Measurements from ENCODE around the gene DOCK1.

- TF ChIP-seq EZH2phosphoT487 (IDR thresholded peaks at IDR 0.05; ENCODE audit: borderline replicate concordance, low read depth) (no peak), EP300 (IDR thresholded peaks at IDR 0.05; ENCODE audit: borderline replicate concordance in 1 of 2, low read depth in 1 of 2, low read length in 1 of 2) (no peak), GATA2 (CRISPR knock-in tag; IDR thresholded peaks at IDR 0.05) (no peak), POLR2AphosphoS5 (IDR thresholded peaks at IDR 0.05; ENCODE audit: low read depth, low read length) (no peak), IRF3 (IDR thresholded peaks at IDR 0.05; ENCODE audit: low read depth, low read length) (no peak), CTCF (IDR thresholded peaks at IDR 0.05) (no peak), MAX (IDR thresholded peaks at IDR 0.05; ENCODE audit: low read depth) (no peak)
- TF ChIP-seq, protein P1, sequence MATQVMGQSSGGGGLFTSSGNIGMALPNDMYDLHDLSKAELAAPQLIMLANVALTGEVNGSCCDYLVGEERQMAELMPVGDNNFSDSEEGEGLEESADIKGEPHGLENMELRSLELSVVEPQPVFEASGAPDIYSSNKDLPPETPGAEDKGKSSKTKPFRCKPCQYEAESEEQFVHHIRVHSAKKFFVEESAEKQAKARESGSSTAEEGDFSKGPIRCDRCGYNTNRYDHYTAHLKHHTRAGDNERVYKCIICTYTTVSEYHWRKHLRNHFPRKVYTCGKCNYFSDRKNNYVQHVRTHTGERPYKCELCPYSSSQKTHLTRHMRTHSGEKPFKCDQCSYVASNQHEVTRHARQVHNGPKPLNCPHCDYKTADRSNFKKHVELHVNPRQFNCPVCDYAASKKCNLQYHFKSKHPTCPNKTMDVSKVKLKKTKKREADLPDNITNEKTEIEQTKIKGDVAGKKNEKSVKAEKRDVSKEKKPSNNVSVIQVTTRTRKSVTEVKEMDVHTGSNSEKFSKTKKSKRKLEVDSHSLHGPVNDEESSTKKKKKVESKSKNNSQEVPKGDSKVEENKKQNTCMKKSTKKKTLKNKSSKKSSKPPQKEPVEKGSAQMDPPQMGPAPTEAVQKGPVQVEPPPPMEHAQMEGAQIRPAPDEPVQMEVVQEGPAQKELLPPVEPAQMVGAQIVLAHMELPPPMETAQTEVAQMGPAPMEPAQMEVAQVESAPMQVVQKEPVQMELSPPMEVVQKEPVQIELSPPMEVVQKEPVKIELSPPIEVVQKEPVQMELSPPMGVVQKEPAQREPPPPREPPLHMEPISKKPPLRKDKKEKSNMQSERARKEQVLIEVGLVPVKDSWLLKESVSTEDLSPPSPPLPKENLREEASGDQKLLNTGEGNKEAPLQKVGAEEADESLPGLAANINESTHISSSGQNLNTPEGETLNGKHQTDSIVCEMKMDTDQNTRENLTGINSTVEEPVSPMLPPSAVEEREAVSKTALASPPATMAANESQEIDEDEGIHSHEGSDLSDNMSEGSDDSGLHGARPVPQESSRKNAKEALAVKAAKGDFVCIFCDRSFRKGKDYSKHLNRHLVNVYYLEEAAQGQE (IDR thresholded peaks at IDR 0.05; ENCODE audit: low read depth, low read length), result no peak
These were observed 154.1 kb downstream of the DOCK1 start for GRCh38 chr10:127059314-127059713.

Data from SK-N-SH (cell line).